Measurements from ENCODE around the gene CLSTN2.

GRCh38 chr3:140128217-140128616 is 193.2 kb downstream of the CLSTN2 start:
- TF ChIP-seq, protein P1, sequence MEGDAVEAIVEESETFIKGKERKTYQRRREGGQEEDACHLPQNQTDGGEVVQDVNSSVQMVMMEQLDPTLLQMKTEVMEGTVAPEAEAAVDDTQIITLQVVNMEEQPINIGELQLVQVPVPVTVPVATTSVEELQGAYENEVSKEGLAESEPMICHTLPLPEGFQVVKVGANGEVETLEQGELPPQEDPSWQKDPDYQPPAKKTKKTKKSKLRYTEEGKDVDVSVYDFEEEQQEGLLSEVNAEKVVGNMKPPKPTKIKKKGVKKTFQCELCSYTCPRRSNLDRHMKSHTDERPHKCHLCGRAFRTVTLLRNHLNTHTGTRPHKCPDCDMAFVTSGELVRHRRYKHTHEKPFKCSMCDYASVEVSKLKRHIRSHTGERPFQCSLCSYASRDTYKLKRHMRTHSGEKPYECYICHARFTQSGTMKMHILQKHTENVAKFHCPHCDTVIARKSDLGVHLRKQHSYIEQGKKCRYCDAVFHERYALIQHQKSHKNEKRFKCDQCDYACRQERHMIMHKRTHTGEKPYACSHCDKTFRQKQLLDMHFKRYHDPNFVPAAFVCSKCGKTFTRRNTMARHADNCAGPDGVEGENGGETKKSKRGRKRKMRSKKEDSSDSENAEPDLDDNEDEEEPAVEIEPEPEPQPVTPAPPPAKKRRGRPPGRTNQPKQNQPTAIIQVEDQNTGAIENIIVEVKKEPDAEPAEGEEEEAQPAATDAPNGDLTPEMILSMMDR (IDR thresholded peaks at IDR 0.05): no peak
- no peak for TF ChIP-seq POLR2A (IDR thresholded peaks at IDR 0.05)
